T-helper 17 cell (primary cell): ENCODE data around the gene NAPSA. TPM values are rescaled to one million over a fixed set of nuclear protein-coding genes. Genes with fewer than 3 reads are reported as not detected.

Source experiments
- ATAC-seq: fragments of 150-1000 bp; cut with Tn5 transposase; 2 replicates; pipeline ENCODE4 v1.10.0; 2021; ENCODE audit warnings: mild to moderate bottlenecking, moderate library complexity
- DNase-seq, 3 donors: peaks; one replicate each; pipeline versions ENCODE4 v3.0.0 to v3.0.0-alpha.2; 2020 to 2021
- H3K9me3 ChIP-seq: one replicate; pipeline ENCODE4 v1.7.0; 2013; ENCODE audit warnings: low read length, mild to moderate bottlenecking; ENCODE audit not compliant: control insufficient read depth, poor library complexity, severe bottlenecking
- H3K27ac Mint-ChIP-seq: one replicate; pipeline ENCODE4 v1.8.0; 2022; ENCODE audit warnings: mild to moderate bottlenecking, moderate library complexity, mixed read lengths
- H3K27me3 Mint-ChIP-seq: one replicate; pipeline ENCODE4 v1.8.0; 2022; ENCODE audit warnings: mixed read lengths
- H3K36me3 Mint-ChIP-seq: one replicate; pipeline ENCODE4 v1.8.0; 2022; ENCODE audit warnings: low read depth, mixed read lengths
- H3K4me1 Mint-ChIP-seq: one replicate; pipeline ENCODE4 v1.8.0; 2022; ENCODE audit warnings: mild to moderate bottlenecking, mixed read lengths
- H3K4me3 Mint-ChIP-seq: one replicate; pipeline ENCODE4 v1.8.0; 2022; ENCODE audit warnings: mild to moderate bottlenecking, moderate library complexity, mixed read lengths
- total RNA-seq, 4 donors: library from RNA in 2 of 4; stranded (reverse) in 2 of 4; gene quantifications; one replicate each; pipeline ENCODE4 v1.2.3 and lab custom pipeline; 2022 to 2026

NAPSA gene
- total RNA-seq, 2 donors from 2014 or later: 0.73 to 0.99 TPM

DNA sequence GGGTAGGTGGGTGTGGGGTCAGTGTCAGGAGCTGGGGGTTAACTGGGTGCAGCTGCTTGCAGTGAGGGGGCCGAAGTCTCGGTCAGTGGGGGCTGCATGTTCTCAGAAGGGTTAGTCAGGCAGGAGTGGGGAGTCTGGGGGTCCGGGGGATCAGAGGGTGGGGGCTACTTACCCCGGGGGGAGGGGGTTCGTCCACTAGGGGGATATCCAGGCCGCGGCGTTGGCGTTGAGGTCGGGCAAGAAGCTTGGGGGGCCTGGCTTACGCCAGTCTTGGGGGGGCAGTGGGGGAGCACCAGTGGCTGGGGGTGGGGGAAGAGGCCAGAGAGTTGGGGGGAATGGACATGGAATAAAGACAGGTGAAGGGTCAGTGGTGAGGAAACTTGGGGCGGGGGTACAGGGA lies 45.4 kb downstream of the NAPSA start:
- H3K36me3 Mint-ChIP-seq: no peaks in the 10 kb centered on the region
- ATAC-seq: no peak
- peaks cover 29% of the 10 kb centered on the region for H3K27me3 Mint-ChIP-seq
- H3K27ac Mint-ChIP-seq: no peak overlapping the region
- H3K9me3 ChIP-seq: no peaks in the 10 kb centered on the region
- no peak overlapping the region for H3K4me3 Mint-ChIP-seq
- H3K4me1 Mint-ChIP-seq: peaks cover 9% of the 10 kb centered on the region
- DNase-seq: no peak

DNA sequence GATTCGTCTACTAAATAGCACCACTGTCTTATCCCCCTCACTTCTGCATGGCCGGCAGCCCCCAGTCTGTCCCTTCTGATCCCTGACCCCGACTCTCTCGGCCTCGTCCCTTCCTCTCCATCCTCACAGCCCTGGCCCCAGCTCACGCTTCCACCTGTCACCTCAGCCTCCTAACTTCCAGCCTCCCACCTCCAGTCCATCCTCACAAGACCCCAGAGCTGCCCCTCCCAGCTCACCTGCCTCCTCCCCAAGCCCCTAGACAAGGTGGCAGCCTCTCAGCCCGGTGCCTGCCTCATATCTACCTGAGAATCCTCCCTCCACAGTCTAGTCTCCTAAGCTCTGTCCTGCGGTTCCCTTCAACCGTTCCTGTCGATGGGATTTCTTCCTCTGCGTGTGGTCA lies 46.3 kb downstream of the NAPSA start:
- Mint-ChIP-seq H3K4me1 (peaks cover 9% of the 10 kb centered on the region), H3K27ac (no peak overlapping the region), H3K36me3 (no peaks in the 10 kb centered on the region), H3K4me3 (no peak overlapping the region), H3K27me3 (peaks cover 32% of the 10 kb centered on the region)
- ATAC-seq: no peak
- no peak for DNase-seq
- H3K9me3 ChIP-seq: no peaks in the 10 kb centered on the region

DNA sequence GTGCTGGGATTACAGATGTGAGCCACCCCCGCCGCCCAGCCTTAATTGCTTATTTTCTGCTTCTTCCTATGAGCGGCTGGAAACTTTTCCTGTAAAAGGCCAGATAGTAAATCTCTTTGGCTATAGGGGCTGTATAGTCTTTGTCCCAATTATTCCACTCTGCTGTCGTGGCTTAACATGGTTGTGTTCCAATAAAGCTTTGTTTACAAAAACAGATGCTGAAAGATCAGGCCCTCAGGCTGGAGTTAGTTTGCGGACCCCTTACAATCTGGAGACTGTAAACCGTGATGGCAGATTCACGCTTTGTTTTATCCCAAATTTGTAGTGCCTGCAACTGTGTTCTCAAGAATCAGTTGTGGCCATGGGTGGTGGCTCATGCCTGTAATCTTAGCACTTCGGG lies 47.0 kb downstream of the NAPSA start:
- DNase-seq (no peak), ATAC-seq (no peak)
- H3K9me3 ChIP-seq: no peaks in the 10 kb centered on the region
- Mint-ChIP-seq H3K4me1 (peaks cover 10% of the 10 kb centered on the region), H3K4me3 (no peak overlapping the region), H3K27ac (no peak overlapping the region), H3K27me3 (peaks cover 39% of the 10 kb centered on the region), H3K36me3 (peaks cover 5% of the 10 kb centered on the region)

DNA sequence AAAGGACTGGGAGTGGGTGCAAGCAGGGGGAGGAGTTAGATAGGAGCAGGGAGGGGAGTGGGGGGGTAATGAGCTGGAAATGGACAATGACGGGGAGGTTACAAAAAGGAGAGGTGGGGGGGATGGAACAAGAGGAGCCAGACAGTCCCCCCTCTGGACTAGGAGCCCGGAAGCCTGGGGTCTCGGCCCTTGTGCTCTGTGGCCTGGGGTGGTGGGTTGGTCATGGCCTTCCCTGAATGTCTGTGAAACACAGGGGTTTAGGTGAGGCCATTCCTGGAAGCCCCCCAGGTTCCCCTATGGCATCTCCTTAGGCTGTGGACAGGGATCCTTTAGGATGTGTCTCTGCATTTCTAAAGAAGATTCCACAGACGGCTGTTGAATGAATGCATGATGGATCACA lies 48.3 kb downstream of the NAPSA start:
- no peak overlapping the region for H3K4me3 Mint-ChIP-seq
- DNase-seq (no peak), ATAC-seq (no peak)
- H3K9me3 ChIP-seq: no peaks in the 10 kb centered on the region
- peaks cover 9% of the 10 kb centered on the region for H3K4me1 Mint-ChIP-seq
- H3K27ac Mint-ChIP-seq: no peak overlapping the region
- H3K36me3 Mint-ChIP-seq: peaks cover 5% of the 10 kb centered on the region
- H3K27me3 Mint-ChIP-seq: peaks cover 40% of the 10 kb centered on the region

DNA sequence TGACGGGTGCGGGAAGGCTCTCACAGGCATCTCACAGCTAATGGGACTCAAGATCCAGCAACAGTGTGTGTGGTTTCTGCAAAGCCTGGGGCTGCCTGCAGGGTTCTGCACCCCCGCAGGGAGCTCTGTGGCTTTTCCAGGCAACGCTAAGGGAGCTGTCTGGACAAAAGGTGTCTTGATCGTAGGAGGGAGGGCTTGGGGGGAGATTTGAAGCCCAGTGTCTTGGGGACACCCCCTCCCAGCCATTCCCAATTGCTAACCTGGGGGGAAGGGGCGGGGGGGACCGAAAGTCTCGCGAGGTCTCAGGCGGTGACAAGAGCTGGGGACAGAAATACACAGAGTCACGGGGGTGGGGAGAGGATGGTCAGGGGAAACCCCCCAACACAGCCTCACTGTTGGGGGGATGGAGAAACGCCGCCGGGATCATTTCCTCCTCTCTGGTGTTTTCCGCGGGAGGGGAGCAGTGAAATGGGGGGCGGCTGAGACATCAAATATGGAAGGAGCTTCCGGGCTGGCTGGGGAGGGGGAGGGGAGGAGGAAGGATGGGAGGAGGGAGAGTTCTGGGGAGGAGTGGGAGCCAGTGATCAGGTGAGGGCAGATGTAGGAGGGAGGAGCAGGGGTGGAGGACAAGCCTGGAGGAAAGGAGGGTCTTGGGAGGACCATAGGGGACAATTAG lies 49.5 kb downstream of the NAPSA start:
- H3K27ac Mint-ChIP-seq: no peak overlapping the region
- H3K36me3 Mint-ChIP-seq: peaks cover 5% of the 10 kb centered on the region
- ATAC-seq (peak; percentile 42), DNase-seq (no peak)
- H3K4me1 Mint-ChIP-seq: peaks cover 9% of the 10 kb centered on the region
- peak overlapping the region; percentile 41 for H3K4me3 Mint-ChIP-seq
- peaks cover 44% of the 10 kb centered on the region for H3K27me3 Mint-ChIP-seq
- no peaks in the 10 kb centered on the region for H3K9me3 ChIP-seq

DNA sequence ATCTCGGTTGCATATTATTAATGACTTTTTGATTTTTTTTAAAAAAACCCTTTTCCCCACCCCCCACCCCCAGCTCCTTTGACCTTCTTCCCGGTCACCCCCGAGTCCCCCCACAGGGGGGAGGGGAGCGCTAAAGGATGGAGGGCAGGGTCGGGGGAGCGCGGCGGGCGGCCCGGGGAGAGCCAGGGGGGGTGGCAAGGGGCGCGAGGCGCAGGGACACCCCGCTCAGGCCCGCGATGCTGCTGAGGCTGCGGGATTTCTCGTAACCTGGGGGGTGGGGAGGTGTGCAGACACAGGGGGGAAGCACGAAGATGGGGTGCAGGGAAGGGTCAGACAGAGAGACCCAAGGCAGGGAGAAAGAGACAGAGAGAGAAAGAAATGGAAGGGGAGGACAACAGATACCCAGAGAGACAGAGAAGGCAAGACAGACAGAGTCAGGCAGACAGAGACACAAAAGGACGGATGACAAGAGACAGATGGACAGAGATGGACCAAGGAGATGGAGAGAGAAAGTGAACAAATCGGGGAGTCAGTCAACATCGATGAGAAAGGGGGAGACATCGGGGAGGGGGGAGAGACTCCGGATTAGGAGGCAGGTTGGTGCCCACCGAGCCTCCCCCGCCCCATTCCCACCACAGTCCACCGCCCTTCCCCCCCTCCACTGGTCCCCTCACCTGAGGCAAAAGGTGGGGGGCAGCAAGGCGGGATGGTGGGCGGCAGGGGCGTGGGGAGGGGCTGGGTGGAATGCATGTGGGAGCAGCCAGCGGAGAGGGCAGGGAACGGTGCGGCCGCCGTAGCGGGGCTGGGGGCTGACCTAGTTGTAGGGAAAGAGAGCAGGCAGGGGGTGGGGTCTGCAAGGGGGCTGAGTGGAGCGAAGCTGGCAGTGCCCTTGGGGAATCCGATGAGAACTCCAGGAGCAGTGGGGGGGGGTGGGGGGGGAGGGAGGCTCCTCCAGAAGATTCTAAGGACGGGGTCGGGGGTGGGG lies 50.4 kb downstream of the NAPSA start:
- Mint-ChIP-seq H3K4me1 (peaks cover 11% of the 10 kb centered on the region), H3K27ac (no peak overlapping the region), H3K27me3 (peaks cover 53% of the 10 kb centered on the region), H3K36me3 (peaks cover 5% of the 10 kb centered on the region), H3K4me3 (peak overlapping the region; percentile 0)
- H3K9me3 ChIP-seq: no peaks in the 10 kb centered on the region
- DNase-seq (no peak), ATAC-seq (no peak)

DNA sequence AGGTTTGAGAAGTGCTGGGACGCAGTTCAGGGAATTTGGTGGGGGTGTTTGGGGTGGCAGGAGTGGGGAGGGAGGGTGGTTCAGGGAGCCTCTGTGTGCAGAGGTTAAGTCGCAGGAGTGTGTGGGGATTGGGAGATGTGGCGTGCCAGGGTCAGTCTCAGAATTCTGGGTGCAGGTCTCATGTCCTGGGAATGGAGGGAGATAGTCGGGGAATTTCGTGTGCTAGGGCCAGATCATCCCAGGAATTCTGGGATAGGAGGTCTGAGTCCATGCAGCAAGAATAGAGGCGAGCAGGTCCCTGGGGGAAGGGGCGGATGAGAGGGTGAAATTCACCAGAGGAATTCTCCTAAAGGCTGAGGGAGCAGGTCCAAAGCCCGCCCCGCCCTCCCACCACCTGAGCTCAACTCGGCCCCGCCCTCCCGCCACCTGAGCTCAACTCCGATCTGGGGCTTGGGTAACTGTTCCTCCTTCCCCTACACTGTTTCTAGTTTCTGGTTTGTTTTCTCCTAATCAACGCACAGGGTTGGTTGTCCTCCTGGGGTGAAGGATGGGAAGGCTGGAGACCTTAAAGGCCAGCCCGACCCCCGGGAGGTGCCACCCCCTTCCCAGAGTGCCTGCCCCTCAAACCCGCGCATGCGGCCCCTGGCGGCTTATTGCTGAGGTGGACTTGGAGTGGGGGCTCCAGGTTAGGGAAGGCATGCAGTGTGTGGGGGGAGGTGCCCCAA lies 51.5 kb downstream of the NAPSA start:
- no peak for ATAC-seq

DNA sequence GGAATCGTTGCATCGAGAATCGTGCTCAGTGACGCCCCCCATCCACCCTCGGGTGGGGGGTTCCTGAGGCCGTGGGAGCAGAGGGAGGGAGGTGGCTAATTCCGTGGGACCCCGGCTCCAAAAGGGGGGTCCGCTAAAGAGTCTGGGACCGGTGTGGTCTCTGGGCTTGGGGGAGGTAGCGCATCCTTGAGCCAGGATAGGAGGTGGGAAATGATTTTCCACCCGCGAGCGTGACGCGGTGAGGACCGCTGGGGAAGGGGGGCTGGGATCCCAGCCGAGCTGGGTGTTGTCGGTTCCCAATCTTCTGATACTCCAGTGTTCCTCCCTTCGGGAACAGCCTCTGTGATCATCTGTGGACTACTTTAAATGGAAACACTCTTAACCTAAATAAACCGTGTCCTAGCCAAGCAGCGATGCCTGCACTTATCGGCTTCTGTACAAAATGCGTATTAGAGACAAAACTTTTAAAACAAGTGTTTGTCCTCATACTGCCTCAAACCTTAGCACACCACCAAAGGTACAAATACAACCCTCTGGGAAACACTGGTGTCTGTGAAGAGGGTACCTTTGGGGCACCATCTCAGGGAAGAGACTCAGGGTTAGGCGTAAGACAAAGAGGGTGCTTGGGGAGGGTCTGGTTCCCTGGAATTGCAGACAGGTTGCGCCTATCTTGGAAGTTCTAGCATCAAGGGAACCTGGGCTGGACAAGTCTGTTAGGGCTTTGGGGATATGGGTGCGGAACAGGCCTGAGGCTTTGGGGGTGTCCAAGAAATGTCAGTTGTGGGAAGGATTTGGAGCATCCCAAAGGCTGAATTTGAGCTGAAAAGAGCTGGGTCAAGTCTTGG lies 52.2 kb downstream of the NAPSA start:
- H3K9me3 ChIP-seq: no peaks in the 10 kb centered on the region
- Mint-ChIP-seq H3K27ac (no peak overlapping the region), H3K4me3 (no peak overlapping the region), H3K27me3 (peaks cover 59% of the 10 kb centered on the region), H3K4me1 (peaks cover 11% of the 10 kb centered on the region), H3K36me3 (peaks cover 11% of the 10 kb centered on the region)
- DNase-seq (no peak), ATAC-seq (no peak)

More for the DNA sequence above, 51.5 kb downstream of the NAPSA start:
- DNase-seq: no peak
- Mint-ChIP-seq H3K4me3 (no peak overlapping the region), H3K27me3 (peaks cover 53% of the 10 kb centered on the region), H3K27ac (no peak overlapping the region), H3K36me3 (peaks cover 5% of the 10 kb centered on the region), H3K4me1 (peaks cover 11% of the 10 kb centered on the region)
- H3K9me3 ChIP-seq: no peaks in the 10 kb centered on the region

DNA sequence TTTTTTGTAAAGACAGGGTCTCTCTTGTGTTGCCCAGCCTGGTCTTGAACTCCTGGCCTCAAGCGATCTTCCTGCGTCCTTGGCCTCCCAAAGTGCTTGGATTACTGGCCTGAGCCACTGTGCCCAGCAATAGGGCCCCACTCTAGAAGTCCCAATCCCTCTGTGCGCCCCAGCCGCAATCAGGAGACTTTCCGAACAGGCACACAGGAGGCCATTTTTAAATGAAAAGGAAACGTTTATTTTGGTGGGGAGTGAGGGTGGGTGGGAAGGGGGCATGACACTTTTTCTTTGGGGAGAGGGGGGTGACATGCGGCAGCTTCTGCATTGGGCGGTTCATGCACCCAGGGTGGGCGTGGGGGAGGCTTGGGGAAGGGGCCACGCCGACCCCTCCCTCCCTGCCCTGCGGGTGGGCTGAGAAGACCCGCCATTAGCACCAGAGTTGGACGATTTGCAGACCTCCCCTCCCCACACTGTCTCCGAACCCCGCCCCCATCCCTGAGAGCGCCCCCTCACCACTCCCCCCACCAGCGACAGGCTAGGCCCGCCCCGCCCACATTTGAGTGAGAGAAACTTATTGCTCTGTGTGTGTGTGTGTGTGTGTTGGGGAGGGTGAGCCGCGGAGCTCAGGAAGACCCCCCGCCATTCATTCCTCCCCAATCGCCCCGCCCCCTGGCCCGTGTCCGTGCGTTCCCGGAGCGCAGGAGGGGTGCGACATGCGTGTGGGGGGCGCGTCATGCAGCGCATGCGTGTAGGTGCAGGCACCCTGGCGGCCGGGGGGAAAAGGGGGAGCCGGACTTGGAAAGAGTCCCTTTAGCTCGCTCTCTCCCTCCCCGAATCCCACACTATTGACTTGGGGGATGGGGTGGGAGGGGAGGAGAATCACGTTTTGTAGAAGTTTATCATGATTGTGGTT lies 53.5 kb downstream of the NAPSA start:
- ATAC-seq (no peak), DNase-seq (no peak)
- peaks cover 11% of the 10 kb centered on the region for H3K36me3 Mint-ChIP-seq
- H3K4me1 Mint-ChIP-seq: peaks cover 11% of the 10 kb centered on the region
- H3K4me3 Mint-ChIP-seq: no peak overlapping the region
- H3K27me3 Mint-ChIP-seq: peaks cover 71% of the 10 kb centered on the region
- no peaks in the 10 kb centered on the region for H3K9me3 ChIP-seq
- H3K27ac Mint-ChIP-seq: no peak overlapping the region

DNA sequence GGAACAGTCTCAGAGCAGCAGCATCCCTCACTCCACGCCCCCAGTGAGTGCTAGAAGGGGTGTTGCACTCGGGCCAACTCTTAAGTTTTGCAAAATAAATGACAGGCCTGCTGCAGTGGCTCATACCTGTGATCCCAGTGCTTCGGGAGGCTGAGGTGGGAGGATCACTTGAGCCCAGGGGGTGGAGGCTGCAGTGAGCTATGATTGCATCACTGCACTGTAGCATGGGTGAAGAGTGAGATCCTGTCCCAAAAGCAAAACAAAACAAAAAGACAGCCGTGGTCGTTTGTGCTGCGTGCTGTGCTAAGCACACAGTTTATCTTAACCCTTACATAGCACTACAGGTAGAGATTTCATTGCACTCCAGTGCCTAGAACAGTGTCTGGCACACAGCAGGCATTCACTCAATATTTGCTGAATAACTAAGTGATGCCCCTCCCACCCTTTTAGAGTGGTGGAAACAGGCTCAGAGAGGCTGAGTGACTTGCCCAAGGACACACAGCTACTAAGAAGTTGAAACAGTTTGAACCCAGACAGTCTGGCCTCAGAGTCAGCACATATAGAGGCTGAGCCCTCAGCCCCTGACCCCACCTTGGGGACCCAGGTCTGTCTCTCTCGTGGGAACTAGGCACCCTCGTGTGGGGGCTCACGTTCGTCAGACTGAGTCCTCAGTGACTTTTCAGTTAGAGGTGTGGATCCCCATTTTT lies 54.5 kb downstream of the NAPSA start:
- peaks cover 9% of the 10 kb centered on the region for H3K4me1 Mint-ChIP-seq
- H3K27ac Mint-ChIP-seq: no peak overlapping the region
- H3K4me3 Mint-ChIP-seq: no peak overlapping the region
- ATAC-seq (no peak), DNase-seq (no peak)
- peaks cover 71% of the 10 kb centered on the region for H3K27me3 Mint-ChIP-seq
- no peaks in the 10 kb centered on the region for H3K9me3 ChIP-seq
- peaks cover 11% of the 10 kb centered on the region for H3K36me3 Mint-ChIP-seq

DNA sequence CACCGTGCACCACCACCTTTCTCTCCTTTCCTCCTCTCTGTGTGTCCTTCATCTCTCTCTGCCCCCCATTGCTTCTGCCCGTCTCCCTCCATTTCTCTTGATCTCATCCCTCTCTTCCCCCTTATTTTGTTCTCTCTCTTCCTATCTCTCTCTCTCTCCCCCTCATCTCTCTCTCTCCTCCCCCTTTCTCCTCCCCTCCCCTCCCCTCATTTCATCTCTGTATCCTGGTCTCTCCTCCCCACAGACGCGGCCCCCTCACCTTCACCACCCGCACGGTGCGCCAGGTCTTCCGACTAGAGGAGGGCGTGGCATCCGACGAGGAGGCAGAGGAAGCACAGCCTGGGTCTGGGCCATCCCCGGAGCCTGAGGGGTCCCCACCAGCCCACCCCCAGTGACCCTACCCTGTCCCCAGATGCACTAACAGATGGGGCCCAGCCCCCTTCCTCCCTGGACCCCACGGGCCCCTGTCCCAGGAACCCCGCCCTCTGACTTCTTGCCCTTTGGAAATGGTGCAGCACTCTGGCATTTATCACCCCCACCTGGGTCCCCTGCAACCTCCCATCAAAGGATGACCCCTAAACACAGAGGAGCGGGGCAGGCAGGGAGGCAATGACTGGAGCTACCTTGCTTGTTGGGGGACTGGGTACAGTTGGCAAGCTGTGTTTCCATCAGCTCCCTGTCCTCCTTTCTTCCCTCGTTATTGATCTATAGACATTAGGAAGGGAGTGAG lies 55.9 kb downstream of the NAPSA start:
- H3K27me3 Mint-ChIP-seq: peaks cover 76% of the 10 kb centered on the region
- no peaks in the 10 kb centered on the region for H3K9me3 ChIP-seq
- H3K4me3 Mint-ChIP-seq: no peak overlapping the region
- no peak for DNase-seq
- H3K4me1 Mint-ChIP-seq: peaks cover 6% of the 10 kb centered on the region
- H3K27ac Mint-ChIP-seq: no peak overlapping the region
- no peak for ATAC-seq
- H3K36me3 Mint-ChIP-seq: peaks cover 14% of the 10 kb centered on the region
